ENCODE results near the gene ZDHHC24.
"Not testable (repeated sequence)": the region's sequence is repeated elsewhere in the genome, so short reads cannot be mapped to it uniquely, and the experiment has no call there.

The ZDHHC24 gene

GRCh38 chr11:66543263-66544107 is 2.4 kb downstream of the ZDHHC24 start:
- DNase-seq: peak; percentile 9

- DNase-seq: no peak
Observed at GRCh38 chr11:66542362-66542761, 3.5 kb downstream of the ZDHHC24 start.

- no peak for DNase-seq
Observed at GRCh38 chr11:66541892-66542291, 4.0 kb downstream of the ZDHHC24 start.

GRCh38 chr11:66540598-66540997 is 5.2 kb downstream of the ZDHHC24 start:
- not testable (repeated sequence) for DNase-seq

GRCh38 chr11:66539870-66540213 is 6.0 kb downstream of the ZDHHC24 start:
- DNase-seq: no peak

GRCh38 chr11:66539170-66539869 is 6.5 kb downstream of the ZDHHC24 start:
- DNase-seq: no peak

- DNase-seq: no peak
Observed at GRCh38 chr11:66532784-66533183, 13.1 kb downstream of the ZDHHC24 start.

- DNase-seq: no peak
Observed at GRCh38 chr11:66531841-66532240, 14.0 kb downstream of the ZDHHC24 start.

- no peak for DNase-seq
Observed at GRCh38 chr11:66530927-66531709, 14.7 kb downstream of the ZDHHC24 start.

GRCh38 chr11:66529655-66530054 is 16.2 kb downstream of the ZDHHC24 start:
- no peak for DNase-seq

- DNase-seq: no peak
Observed at GRCh38 chr11:66529069-66529468, 16.8 kb downstream of the ZDHHC24 start.

GRCh38 chr11:66524304-66525040 is 21.4 kb downstream of the ZDHHC24 start:
- DNase-seq: no peak

- DNase-seq: no peak
Observed at GRCh38 chr11:66523611-66524010, 22.2 kb downstream of the ZDHHC24 start.

GRCh38 chr11:66510990-66511339 is 34.9 kb downstream of the ZDHHC24 start:
- DNase-seq: no peak

- DNase-seq: peak; percentile 79
Observed at GRCh38 chr11:66510271-66510989, 35.4 kb downstream of the ZDHHC24 start, which contains the start of gene BBS1. BBS1 (plus strand) TSS chr11:66510635; CDS start chr11:66510660, 25 bp downstream.

- DNase-seq: no peak
Observed at GRCh38 chr11:66509131-66509561, 36.7 kb downstream of the ZDHHC24 start.

GRCh38 chr11:66505276-66505816 is 40.5 kb downstream of the ZDHHC24 start:
- no peak for DNase-seq

- no peak for DNase-seq
Observed at GRCh38 chr11:66498506-66498905, 47.3 kb downstream of the ZDHHC24 start.

GRCh38 chr11:66497206-66497605 is 48.6 kb downstream of the ZDHHC24 start:
- DNase-seq: no peak

- no peak for DNase-seq
Observed at GRCh38 chr11:66495401-66495854, 50.4 kb downstream of the ZDHHC24 start.

- no peak for DNase-seq
Observed at GRCh38 chr11:66494935-66495334, 50.9 kb downstream of the ZDHHC24 start.

- no peak for DNase-seq
Observed at GRCh38 chr11:66494458-66494857, 51.4 kb downstream of the ZDHHC24 start.
